NOMO-1 treated with dmso at 0.1 percent for 144 hours (cell line): ENCODE results near the gene BEST3.
"Not testable (repeated sequence)": the region's sequence is repeated elsewhere in the genome, so short reads cannot be mapped to it uniquely, and the experiment has no call there.

Experiments used
- DNase-seq: peaks from one replicate; lab custom pipeline; 2025; ENCODE audit not compliant: unreplicated experiment; lab: John Stamatoyannopoulos, UW

The BEST3 gene

DNA sequence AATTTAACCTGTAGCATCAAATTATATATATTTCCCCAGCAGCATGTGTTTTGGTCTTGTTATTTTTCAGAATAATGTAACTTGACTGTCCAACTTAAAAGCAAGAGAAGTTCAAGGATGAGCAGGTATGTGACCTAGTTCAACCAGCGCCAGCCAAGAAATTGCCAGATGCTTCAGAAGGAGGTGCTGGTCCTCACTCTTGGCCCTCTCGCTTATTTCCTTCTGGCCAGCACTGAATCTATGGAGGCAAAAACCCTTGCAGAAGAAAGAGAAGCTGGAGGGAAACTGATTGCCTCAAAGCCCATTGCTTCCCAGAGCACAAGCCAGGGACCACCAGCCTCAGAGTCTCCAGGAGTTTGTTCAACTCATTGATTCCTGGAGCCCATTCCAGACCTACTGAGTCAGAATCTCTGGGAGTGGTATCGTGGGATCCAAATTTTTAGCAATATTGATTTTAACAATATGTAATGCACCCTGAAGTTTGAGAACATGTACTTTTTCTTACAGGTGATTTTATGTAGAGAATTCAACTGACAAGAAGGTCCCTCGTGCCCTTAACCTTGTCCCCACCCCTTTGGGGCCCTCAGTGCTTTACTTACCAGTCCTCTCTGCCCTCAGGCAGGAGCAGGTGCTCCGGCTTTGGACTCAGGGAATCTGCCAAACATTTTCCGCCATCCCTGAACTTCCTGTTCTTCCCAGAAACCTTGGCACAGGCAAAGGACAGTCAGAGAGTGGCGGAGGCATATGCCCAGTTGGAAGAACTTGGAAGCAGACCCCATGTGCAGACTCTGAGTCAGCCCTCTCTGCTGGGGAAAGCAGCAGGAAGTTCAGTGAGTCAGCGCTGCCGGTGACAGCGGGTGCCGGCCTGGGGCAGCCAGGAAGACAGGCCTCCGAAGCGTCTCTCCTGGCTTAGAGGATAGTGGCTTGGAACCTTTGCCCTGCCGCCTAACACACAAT lies 10.4 kb downstream of the BEST3 start:
- peak; percentile 11 for DNase-seq

DNA sequence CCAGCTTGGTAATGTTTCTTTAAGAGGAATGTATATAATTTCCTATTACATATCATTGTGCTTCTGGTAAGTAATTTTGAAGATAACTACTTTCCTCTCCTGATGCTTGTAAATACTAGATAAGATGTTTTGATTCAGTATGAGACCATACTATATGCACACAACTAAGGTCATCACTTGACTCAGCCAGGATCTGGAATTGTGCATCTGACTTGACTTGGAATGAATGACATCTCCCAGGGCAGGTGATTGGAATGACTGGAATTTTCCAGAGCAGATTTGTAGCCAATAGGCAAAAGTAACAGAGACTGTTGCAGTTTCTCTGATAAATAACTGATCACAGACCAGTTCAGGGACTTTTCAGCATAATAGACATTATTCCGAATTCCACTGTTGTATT lies 11.1 kb downstream of the BEST3 start:
- DNase-seq = no peak

DNA sequence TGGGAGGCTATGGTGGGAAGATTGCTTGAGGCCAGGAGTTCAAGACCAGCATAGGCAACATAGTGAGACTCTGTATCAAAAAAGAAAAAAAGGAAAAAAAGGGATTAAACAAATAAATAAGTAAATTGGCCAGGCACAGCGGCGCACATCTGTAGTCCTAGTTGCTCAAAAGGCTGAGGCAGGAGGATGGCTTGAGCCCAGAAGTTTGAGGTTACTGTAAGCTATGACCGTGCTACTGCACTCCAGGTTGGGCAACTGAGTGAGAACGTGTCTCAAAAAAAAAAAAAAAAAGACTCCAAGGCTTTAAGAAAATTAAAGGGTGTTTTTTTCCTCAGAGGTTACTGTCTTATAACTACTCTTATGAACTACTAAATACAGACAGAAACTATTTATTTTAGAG lies 11.7 kb downstream of the BEST3 start:
- DNase-seq = no peak

DNA sequence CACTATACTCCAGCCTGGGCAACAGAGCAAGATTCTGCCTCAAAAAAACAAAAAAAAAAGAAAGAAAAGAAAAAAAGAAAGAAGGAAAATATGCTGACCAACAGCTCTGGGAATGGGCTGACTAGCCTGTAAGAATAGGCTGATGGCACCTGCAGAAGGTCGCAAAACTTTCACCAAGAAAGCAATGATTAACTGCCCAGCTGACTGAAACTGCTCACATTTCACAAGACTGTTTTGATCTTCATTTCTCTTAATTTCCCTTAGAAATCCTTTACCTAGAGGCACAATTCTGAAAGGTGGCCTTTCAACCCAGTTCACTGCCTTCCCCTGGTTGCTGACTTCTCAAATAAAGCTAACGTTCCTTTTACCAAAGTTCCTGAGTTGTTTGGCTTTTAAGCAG lies 12.4 kb downstream of the BEST3 start:
- DNase-seq = no peak

DNA sequence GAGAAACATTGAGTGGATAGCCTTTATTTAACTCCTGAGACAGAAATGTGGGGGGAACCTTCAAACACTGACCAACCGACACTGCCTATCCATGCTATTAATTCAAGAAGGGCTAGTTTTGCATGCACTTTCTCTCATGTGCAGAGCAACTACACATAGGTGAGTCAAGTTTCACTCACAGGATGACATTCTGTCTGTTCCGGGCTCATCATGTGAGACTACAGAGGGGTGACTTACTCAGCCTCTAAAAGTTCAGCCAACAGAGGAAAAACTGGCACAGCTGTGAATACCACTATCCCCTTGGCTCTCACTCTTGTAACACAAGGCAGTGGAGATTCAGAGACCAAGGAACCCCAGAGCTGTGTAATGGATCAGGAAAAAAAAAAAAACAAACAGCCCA lies 13.3 kb downstream of the BEST3 start:
- DNase-seq = no peak

- no peak for DNase-seq
Measured at GRCh38 chr12:69684466-69684865, 14.6 kb downstream of the BEST3 start.

GRCh38 chr12:69682110-69682755 lies 16.9 kb downstream of the BEST3 start:
- DNase-seq = no peak

GRCh38 chr12:69679119-69679518 lies 20.0 kb downstream of the BEST3 start:
- DNase-seq = no peak

GRCh38 chr12:69676257-69677012 lies 22.7 kb downstream of the BEST3 start:
- no peak for DNase-seq

DNA sequence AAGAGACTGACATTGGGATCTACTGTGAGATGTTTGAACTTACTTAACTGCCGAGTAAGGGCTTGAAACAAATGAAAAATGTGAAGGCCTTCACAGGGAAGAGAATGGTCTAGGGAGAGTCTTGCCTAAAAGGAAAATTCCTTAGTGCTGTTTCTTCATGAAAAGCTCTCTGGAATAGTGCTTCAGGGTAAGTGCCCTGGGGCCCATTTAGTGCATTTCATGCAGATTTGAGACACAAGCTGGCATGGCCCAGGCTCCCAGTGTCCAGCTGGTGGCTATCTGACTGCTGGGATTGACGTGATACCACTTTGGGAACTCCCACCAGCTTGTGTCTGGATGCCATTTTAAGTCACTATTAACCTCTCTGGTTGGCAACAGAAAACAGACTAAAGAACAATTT lies 26.9 kb downstream of the BEST3 start:
- no peak for DNase-seq

DNA sequence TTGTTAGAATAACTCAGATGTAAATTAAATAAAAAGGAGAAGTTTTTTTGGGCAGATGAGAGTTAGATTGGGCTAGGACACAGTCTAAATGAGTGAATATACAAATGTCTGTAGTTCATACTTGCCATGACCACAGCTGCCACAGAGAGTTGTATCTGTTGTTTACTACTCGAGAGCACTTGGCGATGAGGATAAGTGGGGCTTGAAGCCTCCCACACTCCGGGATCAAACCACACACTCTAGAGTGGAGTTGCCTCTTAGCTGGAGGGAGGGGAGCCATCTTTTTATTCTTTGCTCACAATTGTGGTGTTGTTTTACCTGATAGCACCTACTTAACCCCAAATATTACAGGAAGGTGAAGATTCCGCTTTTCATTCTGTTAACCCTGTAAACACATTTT lies 27.5 kb downstream of the BEST3 start:
- DNase-seq = no peak

DNA sequence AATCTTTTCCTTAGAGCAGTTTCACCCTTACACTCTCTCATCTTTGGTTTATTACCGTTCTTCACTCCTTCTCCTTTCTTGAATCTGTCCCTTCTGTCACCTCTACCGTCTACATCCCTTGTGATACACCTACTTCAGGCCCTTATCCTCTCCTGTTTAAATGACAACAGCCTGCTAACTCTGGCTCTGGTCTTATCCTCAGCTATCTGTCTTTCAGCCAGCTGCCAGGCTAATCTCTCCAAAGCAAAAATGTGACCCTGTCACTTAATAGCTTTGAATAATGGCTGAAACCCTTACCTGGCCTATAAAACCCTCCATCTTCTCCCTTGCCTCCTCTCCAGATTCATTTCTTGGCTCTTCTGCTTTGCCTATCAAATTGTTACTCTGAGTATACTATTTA lies 32.3 kb downstream of the BEST3 start:
- no peak for DNase-seq

DNA sequence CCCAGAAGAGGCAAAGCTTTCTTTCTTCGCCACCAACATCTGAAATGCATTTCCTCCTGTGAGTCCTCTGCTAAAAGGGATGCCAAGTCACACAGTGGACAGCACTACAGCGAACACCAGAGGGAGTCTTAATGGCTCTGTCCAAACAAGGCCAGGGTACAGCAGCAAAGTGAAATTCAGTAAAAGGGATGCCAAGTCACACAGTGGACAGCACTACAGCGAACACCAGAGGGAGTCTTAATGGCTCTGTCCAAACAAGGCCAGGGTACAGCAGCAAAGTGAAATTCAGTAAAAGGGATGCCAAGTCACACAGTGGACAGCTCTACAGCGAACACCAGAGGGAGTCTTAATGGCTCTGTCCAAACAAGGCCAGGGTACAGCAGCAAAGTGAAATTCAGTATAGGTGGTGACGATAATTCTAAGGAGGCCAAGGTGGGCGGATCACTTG lies 34.1 kb downstream of the BEST3 start:
- DNase-seq = not testable (repeated sequence)

- no peak for DNase-seq
Measured at GRCh38 chr12:69663726-69664125, 35.4 kb downstream of the BEST3 start.

DNA sequence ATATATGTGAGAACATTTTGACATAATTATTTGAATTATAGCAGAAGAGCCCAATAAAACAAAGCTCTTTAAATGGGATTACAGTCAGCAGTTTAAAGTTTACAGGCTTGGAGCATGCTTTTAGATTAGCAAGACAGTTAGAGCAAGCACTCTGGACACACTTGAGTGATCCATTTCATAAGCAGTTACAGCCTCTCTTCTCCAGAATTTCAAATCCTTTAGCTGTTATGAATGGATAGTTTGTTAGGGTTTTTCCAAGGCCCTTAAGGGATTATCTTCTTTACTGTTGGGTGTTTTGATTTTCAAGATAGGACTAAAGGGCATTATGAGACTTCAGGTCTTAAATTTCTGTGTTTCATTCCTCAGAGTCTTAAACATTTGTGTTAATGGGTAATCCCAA lies 36.3 kb downstream of the BEST3 start:
- no peak for DNase-seq

DNA sequence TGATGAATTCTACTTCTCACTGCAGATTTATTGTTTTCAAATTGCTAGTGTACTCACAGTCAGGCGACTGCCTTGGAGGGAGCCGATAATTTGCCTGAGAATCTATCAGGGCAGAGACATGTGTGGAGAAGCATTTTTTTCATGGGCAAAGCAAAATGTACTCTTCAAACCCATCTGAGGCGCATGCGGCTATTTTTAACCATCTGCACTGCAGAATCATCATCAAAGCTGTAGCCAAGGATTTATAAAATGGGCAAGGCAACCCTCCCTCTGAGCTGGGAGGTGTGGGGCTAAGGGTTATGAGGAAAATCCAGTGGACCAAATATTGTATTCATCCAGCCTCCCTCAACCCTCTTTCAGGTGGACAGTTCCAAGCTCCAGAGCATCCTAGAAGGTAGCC lies 37.7 kb downstream of the BEST3 start:
- DNase-seq = no peak

DNA sequence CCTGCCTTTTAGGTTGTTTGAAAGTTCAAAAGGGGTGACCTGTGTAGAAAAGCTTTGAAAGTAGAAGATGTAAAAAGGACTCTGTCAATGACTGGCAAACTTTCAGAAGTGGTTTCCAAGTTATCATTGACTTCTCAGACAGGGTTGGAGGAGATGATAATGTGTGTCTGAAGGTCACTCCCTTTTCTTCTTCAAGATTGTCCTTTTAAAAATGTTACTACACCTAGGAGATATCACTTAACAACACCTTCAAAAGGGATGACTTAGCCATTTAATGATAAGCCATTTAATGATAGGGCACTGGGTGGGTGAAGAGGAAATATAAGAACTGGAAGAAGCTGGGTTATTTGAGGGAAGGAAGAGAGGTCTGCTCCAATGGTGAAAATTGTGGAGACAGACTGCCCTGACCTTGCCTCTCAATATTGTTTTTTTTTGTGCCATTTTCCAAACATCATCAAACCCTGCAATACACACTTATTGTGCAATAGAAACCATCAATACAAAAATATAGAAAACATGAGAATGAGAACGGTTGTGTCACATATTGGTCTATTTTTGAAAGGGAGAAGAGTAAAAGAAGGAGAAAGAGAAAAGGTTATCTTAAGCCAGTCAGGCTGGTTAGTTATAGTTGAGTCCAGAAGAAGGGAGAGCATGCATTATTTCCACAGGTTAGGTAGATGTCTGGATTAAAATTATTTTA lies 38.8 kb downstream of the BEST3 start:
- DNase-seq = no peak

DNA sequence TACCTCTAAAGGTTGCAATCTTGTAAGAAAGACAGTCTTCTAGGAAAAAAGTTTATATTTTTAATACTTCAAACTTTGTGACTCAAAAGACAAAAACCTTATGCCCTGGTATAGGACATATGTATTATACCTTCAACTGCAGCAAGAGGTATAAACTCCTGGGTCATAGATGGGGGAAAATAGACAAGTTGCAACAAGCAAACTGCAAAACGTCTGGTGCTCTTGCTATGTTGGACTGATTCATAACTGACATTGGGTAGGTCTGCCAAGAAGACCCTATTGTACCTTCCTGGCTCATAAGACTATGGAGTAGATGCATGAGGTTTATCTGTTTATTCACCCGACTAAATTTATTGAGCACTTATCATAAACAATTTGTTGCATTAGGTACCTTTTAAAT lies 40.9 kb downstream of the BEST3 start:
- DNase-seq = no peak

- no peak for DNase-seq
Measured at GRCh38 chr12:69657376-69658137, 41.5 kb downstream of the BEST3 start.

GRCh38 chr12:69655616-69656340 lies 43.3 kb downstream of the BEST3 start:
- no peak for DNase-seq
